Activated T-cell treated with anti-CD3 and anti-CD28 coated beads, Interleukin-2, amount 50 U/mL, for 48 hours (primary cell): ENCODE results near the gene LRRC8B.
"Not testable (repeated sequence)": the region's sequence is repeated elsewhere in the genome, so short reads cannot be mapped to it uniquely, and the experiment has no call there.

Source experiments
- DNase-seq, 2 experiments: peaks; one replicate each; pipeline ENCODE4 v3.0.0-alpha.2; 2020

The LRRC8B gene

GRCh38 chr1:89587729-89588161 lies 63.1 kb downstream of the LRRC8B start:
- DNase-seq: no peak

GRCh38 chr1:89588480-89588879 lies 63.9 kb downstream of the LRRC8B start:
- DNase-seq: no peak

- no peak for DNase-seq
Observed at GRCh38 chr1:89589515-89589914, 64.9 kb downstream of the LRRC8B start.

GRCh38 chr1:89590341-89591080 lies 65.9 kb downstream of the LRRC8B start:
- DNase-seq: no peak

GRCh38 chr1:89592861-89593302 lies 68.3 kb downstream of the LRRC8B start:
- DNase-seq: not testable (repeated sequence)

GRCh38 chr1:89594096-89594740 lies 69.6 kb downstream of the LRRC8B start:
- DNase-seq: no peak

GRCh38 chr1:89596698-89597097 lies 72.1 kb downstream of the LRRC8B start:
- no peak for DNase-seq

- no peak for DNase-seq
Observed at GRCh38 chr1:89598450-89599331, 74.1 kb downstream of the LRRC8B start.

GRCh38 chr1:89599332-89599630 lies 74.7 kb downstream of the LRRC8B start:
- no peak for DNase-seq

GRCh38 chr1:89600451-89601224 lies 76.0 kb downstream of the LRRC8B start:
- no peak for DNase-seq

GRCh38 chr1:89602871-89603404 lies 78.3 kb downstream of the LRRC8B start:
- DNase-seq: peak; percentile 58 to 60

- DNase-seq: peak; percentile 75 to 81
Observed at GRCh38 chr1:89603651-89604413, 79.2 kb downstream of the LRRC8B start.

- peak; percentile 65 to 71 for DNase-seq
Observed at GRCh38 chr1:89604414-89604735, 79.7 kb downstream of the LRRC8B start.

- DNase-seq: no peak
Observed at GRCh38 chr1:89605692-89606091, 81.1 kb downstream of the LRRC8B start.

GRCh38 chr1:89606227-89606980 lies 81.8 kb downstream of the LRRC8B start:
- no peak for DNase-seq

- DNase-seq: peak in 1 of 2 experiments; percentile 52
Observed at GRCh38 chr1:89607156-89607555, 82.5 kb downstream of the LRRC8B start.

GRCh38 chr1:89607586-89608318 lies 83.1 kb downstream of the LRRC8B start:
- DNase-seq: no peak

- DNase-seq: peak; percentile 73 to 74
Observed at GRCh38 chr1:89608319-89608983, 83.8 kb downstream of the LRRC8B start.

- peak; percentile 83 to 84 for DNase-seq
Observed at GRCh38 chr1:89608984-89609725, 84.5 kb downstream of the LRRC8B start.
